ENCODE measurements around the gene SLC12A5. TPM values are rescaled to one million over a fixed set of nuclear protein-coding genes. Genes with fewer than 3 reads are reported as not detected.

The SLC12A5 gene
- total RNA-seq, 6 experiments from 2014 or later = 0.32 to 0.91 (median 0.64) TPM; not detected in 3

- H3K27ac ChIP-seq = no peak overlapping the region
- intact Hi-C loops (cut with DNase I) = no loop called here
- no peaks in the 10 kb centered on the region for H3K36me3 ChIP-seq
- no peaks in the 10 kb centered on the region for H3K4me1 ChIP-seq
- no peak for TF ChIP-seq POLR2A (IDR thresholded peaks at IDR 0.05)
- TF ChIP-seq, protein P1, sequence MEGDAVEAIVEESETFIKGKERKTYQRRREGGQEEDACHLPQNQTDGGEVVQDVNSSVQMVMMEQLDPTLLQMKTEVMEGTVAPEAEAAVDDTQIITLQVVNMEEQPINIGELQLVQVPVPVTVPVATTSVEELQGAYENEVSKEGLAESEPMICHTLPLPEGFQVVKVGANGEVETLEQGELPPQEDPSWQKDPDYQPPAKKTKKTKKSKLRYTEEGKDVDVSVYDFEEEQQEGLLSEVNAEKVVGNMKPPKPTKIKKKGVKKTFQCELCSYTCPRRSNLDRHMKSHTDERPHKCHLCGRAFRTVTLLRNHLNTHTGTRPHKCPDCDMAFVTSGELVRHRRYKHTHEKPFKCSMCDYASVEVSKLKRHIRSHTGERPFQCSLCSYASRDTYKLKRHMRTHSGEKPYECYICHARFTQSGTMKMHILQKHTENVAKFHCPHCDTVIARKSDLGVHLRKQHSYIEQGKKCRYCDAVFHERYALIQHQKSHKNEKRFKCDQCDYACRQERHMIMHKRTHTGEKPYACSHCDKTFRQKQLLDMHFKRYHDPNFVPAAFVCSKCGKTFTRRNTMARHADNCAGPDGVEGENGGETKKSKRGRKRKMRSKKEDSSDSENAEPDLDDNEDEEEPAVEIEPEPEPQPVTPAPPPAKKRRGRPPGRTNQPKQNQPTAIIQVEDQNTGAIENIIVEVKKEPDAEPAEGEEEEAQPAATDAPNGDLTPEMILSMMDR (IDR thresholded peaks at IDR 0.05) = no peak
- ATAC-seq (no peak), DNase-seq (no peak)
- H3K27me3 ChIP-seq = no peaks in the 10 kb centered on the region
- no peaks in the 10 kb centered on the region for H3K9me3 ChIP-seq
- no peak overlapping the region for H3K4me3 ChIP-seq
- 33% methylated on average over 6 of the region's 10 CpGs for WGBS (ENCODE audit: insufficient coverage, low coverage, low lambda C conversion rate, missing lambda C conversion rate)
Measured at GRCh38 chr20:46050444-46050843, 21.4 kb downstream of the SLC12A5 start.

DNA sequence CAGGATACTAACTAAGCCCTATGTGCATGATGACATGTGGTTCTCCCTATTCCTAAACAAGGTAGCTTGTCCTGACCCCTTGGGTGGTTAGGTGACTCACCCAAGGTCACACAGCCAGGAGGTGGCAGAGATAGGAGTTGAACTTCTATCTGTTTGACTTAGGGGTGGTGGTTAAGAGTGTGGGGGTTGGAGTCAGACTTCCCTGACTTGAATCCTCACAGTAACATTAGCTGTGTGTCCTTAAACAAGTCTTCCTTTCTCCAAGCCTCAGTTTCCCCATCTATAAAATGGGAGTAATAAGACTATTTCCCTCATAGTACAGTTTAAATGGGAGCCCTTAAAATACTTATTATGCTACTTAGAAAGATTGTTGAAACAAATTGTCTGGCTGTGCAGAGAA lies 21.9 kb downstream of the SLC12A5 start:
- DNase-seq (no peak), ATAC-seq (no peak)
- Histone ChIP-seq H3K9me3 (no peaks in the 10 kb centered on the region), H3K27me3 (no peaks in the 10 kb centered on the region), H3K4me1 (no peaks in the 10 kb centered on the region), H3K4me3 (no peak overlapping the region), H3K36me3 (no peaks in the 10 kb centered on the region), H3K27ac (no peak overlapping the region)
- TF ChIP-seq POLR2A (IDR thresholded peaks at IDR 0.05) = no peak
- intact Hi-C loops (cut with DNase I) = no loop called here

DNA sequence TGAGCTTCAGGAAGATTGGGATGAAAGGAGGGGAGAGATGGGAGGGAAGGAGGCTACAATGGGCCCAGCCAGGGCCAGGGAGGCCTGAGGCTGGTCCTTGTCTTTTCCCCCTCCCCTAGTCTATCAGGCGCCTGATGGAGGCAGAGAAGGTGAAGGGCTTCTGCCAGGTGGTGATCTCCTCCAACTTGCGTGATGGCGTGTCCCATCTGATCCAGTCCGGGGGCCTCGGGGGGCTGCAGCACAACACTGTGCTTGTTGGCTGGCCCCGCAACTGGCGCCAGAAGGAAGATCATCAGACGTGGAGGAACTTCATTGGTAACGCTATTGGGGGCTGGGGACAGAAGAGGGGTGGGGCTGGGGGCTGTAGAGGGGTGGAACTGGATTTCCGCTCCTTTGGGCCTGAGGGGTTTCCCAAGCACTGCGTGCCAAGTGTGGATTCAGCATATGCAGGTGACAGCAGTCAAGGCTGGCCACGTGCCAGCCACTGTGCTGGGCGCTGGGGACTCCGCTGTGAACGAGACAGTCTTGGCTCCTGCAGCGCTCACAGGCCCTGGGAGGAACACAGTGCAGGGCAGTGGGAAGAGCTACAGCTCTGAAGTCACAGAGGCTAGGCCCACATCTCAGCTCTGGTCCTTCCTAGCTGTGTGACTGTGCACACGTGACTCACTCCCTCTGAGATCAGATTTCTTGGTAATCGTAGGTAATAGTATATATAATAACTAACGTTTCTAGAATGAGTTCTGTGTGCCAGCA lies 22.7 kb downstream of the SLC12A5 start:
- ATAC-seq (no peak), DNase-seq (no peak)
- H3K4me1 ChIP-seq = no peaks in the 10 kb centered on the region
- H3K27ac ChIP-seq = no peak overlapping the region
- no peak for TF ChIP-seq POLR2A (IDR thresholded peaks at IDR 0.05)
- intact Hi-C loops (cut with DNase I) = no loop called here
- no peak overlapping the region for H3K4me3 ChIP-seq
- WGBS (ENCODE audit: insufficient coverage, low coverage, low lambda C conversion rate, missing lambda C conversion rate) = 44% methylated on average over 7 of the region's 19 CpGs
- H3K27me3 ChIP-seq = no peaks in the 10 kb centered on the region
- no peaks in the 10 kb centered on the region for H3K36me3 ChIP-seq
- H3K9me3 ChIP-seq = no peaks in the 10 kb centered on the region

DNA sequence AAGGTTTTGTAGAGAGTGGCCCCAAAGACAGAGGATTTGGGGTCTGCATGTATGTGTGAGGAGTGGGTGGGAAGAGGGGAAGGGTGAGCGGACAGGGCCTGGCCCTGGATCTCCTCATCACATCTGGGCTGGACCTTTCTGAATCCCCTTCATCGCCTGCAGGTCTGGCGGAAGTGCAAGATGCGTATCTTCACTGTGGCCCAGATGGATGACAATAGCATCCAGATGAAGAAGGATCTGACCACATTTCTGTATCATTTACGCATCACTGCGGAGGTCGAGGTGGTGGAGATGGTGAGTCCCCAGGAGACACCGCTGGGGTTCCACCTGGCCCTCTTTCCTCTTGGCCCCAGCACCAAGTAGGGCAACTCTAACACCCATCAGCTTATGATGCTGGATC lies 24.4 kb downstream of the SLC12A5 start:
- no peak overlapping the region for H3K4me3 ChIP-seq
- no peaks in the 10 kb centered on the region for H3K27me3 ChIP-seq
- no peak for DNase-seq
- no peak overlapping the region for H3K27ac ChIP-seq
- no peak for ATAC-seq
- TF ChIP-seq POLR2A (IDR thresholded peaks at IDR 0.05) = no peak
- TF ChIP-seq, protein P1 (IDR thresholded peaks at IDR 0.05) = no peak
- WGBS (ENCODE audit: insufficient coverage, low coverage, low lambda C conversion rate, missing lambda C conversion rate) = 90% methylated on average over 2 of the region's 8 CpGs
- no peaks in the 10 kb centered on the region for H3K9me3 ChIP-seq
- H3K4me1 ChIP-seq = peaks cover 0 to 9% (median 0%) of the 10 kb centered on the region in 4 donors
- H3K36me3 ChIP-seq = no peaks in the 10 kb centered on the region
- intact Hi-C loops (cut with DNase I) = no loop called here

DNA sequence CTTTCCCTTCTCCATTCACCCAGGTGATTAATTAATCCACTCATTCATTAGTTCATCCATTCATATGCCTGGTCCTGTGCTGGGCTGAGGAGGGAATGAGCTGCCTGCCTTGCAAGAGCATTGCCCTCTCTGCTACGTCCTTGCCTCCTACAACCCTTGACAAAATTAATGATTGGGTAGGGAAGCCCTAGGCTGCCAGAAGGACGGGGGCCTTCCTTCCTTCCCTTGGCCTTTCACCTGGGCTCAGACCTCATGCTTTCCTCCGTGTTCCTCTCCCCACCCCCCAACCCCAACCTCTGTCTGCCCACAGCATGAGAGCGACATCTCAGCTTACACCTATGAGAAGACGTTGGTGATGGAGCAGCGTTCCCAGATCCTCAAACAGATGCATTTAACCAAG lies 25.6 kb downstream of the SLC12A5 start:
- Histone ChIP-seq H3K4me1 (peaks cover 0 to 15% (median 0%) of the 10 kb centered on the region in 4 donors), H3K27ac (no peak overlapping the region), H3K36me3 (no peaks in the 10 kb centered on the region), H3K9me3 (no peaks in the 10 kb centered on the region), H3K4me3 (no peak overlapping the region), H3K27me3 (no peaks in the 10 kb centered on the region)
- TF ChIP-seq, protein P1 (IDR thresholded peaks at IDR 0.05) = no peak
- no peak for TF ChIP-seq POLR2A (IDR thresholded peaks at IDR 0.05)
- no peak for ATAC-seq
- DNase-seq = no peak
- intact Hi-C loops (cut with DNase I) = no loop called here
- 30% methylated on average over 5 of the region's 6 CpGs for WGBS (ENCODE audit: insufficient coverage, low coverage, low lambda C conversion rate, missing lambda C conversion rate)

Measured in right lobe of liver (tissue), 6 donors.